ENCODE data around the gene GALK1. TPM values are rescaled to one million over a fixed set of nuclear protein-coding genes. Genes with fewer than 3 reads are reported as not detected.
A peak's percentile ranks its signal among the peaks of the same experiment; 100 is the strongest.

GALK1 gene
- total and polyA plus RNA-seq, 9 of the 15 experiments (the other 6 are each of a cell fraction or from before 2014, with no cell fraction given) = 0.45 to 51.6 (median 17.4) TPM

DNA sequence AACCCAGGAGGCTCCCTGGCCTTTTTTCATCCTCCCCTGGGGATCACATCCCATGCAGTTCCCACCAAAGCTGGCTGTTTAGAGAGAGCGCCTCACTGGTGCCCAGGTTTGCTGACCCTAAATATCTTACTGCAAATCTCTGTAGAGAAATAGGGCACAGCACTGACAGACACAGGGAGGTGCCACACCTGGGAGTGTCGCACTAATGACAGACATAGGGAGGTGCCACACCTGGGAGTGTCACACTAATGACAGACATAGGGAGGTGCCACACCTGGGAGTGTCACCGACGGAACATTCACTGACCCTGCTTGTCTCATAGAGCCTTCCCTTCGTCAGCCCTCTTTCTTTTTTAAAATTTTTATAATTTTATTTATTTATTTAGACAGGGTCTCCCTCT is 45.2 kb upstream of the GALK1 start (continued):
- TF ChIP-seq ZNF511 (CRISPR knock-in tag; IDR thresholded peaks at IDR 0.05) (no peak), ESRRA (IDR thresholded peaks at IDR 0.05; ENCODE audit: borderline replicate concordance, low read depth) (no peak), XRCC4 (IDR thresholded peaks at IDR 0.05; ENCODE audit: extremely low read depth, insufficient read depth, insufficient read length) (peak; percentile 50), SREBF2 (CRISPR knock-in tag; IDR thresholded peaks at IDR 0.05) (no peak), ZNF121 (CRISPR knock-in tag; conservative IDR thresholded peaks at IDR 0.05) (no peak), MED1 (CRISPR knock-in tag; IDR thresholded peaks at IDR 0.05; ENCODE audit: borderline replicate concordance) (no peak)

GRCh38 chr17:75809631-75810111 is 44.7 kb upstream of the GALK1 start:
- Histone ChIP-seq H3K27me3 (ENCODE audit: control insufficient read depth in 2 of 2, insufficient read depth in 2 of 2, low read length in 2 of 2) (no peaks in the 10 kb centered on the region), H4K20me1 (replicated peaks; ENCODE audit: control insufficient read depth, insufficient read depth, low read length) (no peaks in the 10 kb centered on the region), H3K9ac (ENCODE audit: insufficient read depth in 1 of 2, low read depth in 2 of 2, low read length in 2 of 2) (peak overlapping the region in 1 of 2 experiments; percentile 74; a peak in 1 of 4 replicates), H2AFZ (ENCODE audit: low read depth, low read length) (no peak overlapping the region), H3K9me1 (ENCODE audit: control insufficient read depth, insufficient read depth, low read length) (no peaks in the 10 kb centered on the region), H3K4me3 (no peak overlapping the region), H3K79me2 (ENCODE audit: control insufficient read depth, insufficient read depth, low read length) (no peaks in the 10 kb centered on the region), H3K4me2 (ENCODE audit: insufficient read depth, low read length) (no peak overlapping the region), H3K4me1 (replicated peaks in 1 of 2; ENCODE audit: control insufficient read depth in 2 of 2, insufficient read depth in 2 of 2, low read length in 2 of 2) (peaks cover 10 to 24% of the 10 kb centered on the region in 2 experiments), H3K9me3 (replicated peaks; ENCODE audit: control insufficient read depth, insufficient read depth, low read depth, low read length) (no peaks in the 10 kb centered on the region), H3K36me3 (ENCODE audit: control insufficient read depth, insufficient read depth, low read length) (peaks cover 40% of the 10 kb centered on the region; the same call in 2 of the 3 replicates), H3K27ac (ENCODE audit: extremely low read depth, low read depth, low read length) (no peak overlapping the region)
- no peak for DNase-seq (ENCODE audit: extremely low read depth in 1 of 4, low spot score in 3 of 4)
- CTCF ChIA-PET (ENCODE audit: low intra/inter-chr PET ratio) = no interaction called here
- POLR2A ChIA-PET = interaction anchor here (1.1 to 4.1 kb wide), 7 partner anchors 9 to 34 kb away, joined by 4 to 37 read pairs (median 8); partner anchors contain the start of gene UNK
- FAIRE-seq = no peak
- in situ Hi-C loops (cut with MboI) = no loop called here
- WGBS (ENCODE audit: insufficient coverage, low coverage, missing lambda C conversion rate) = 91% methylated on average over 23 of the region's 24 CpGs
- intact Hi-C loops (cut with micrococcal nuclease) = no loop called here
- ATAC-seq = no peak
- BruUV-seq (replicated peaks) = no TSS peak
- TF ChIP-seq SNIP1 (IDR thresholded peaks at IDR 0.05; ENCODE audit: low read depth) (no peak), MAZ (CRISPR knock-in tag; conservative IDR thresholded peaks at IDR 0.05 in 1 of 2, IDR thresholded peaks at IDR 0.05 in 1 of 2) (0 out of 4 replicates have a peak, but pooled peaks of 1 of the 2 experiments have one; percentile 15)

Data from K562 (cell line).